K562 (cell line): ENCODE data around the gene LLGL1. TPM values are rescaled to one million over a fixed set of nuclear protein-coding genes. Genes with fewer than 3 reads are reported as not detected.

ENCODE experiments used
- ATAC-seq: fragments of 200-7000 bp; cut with Tn5 transposase; 3 replicates; pipeline ENCODE4 v1.9.1; 2020; ENCODE audit warnings: moderate library complexity
- BruUV-seq: library from RNA; stranded (reverse); fragments of 400-500 nt; replicated peaks from 2 replicates; lab custom pipeline; 2021; lab: Mats Ljungman, UMichigan
- CTCF ChIA-PET: fragments of 300-600 bp; formaldehyde crosslinking; extraction: SDS; loops from one replicate; lab custom pipeline; 2021; ENCODE audit warnings: low intra/inter-chr PET ratio; lab: Yijun Ruan, JAX
- POLR2A ChIA-PET: fragments of 300-600, 350-650 bp; sonication (Branson Sonifier 250); formaldehyde crosslinking; extraction: SDS; loops from one replicate; lab custom pipeline; 2021; ENCODE audit warnings: antibody characterized with exemption, inconsistent platforms; lab: Yijun Ruan, JAX
- DNase-seq, 4 experiments: peaks; one replicate each; pipeline versions ENCODE4 v3.0.0 to v3.0.0-alpha.2; 2011 to 2018; ENCODE audit warnings: low spot score in 3 of 4, mixed read lengths in 3 of 4; ENCODE audit errors: extremely low read depth in 1 of 4
- FAIRE-seq: peaks from 2 replicates; lab custom pipeline; 2011; peaks lifted over from hg19 to GRCh38; lab: Jason Lieb, UNC
- H2AFZ ChIP-seq: 2 replicates; pipeline ENCODE4 v1.6.0; 2011; ENCODE audit warnings: low read depth, low read length, control low read depth, inconsistent platforms
- H3K27ac ChIP-seq: fragments of 200-600 bp; 3 replicates; pipeline ENCODE4 v1.8.0; 2011; ENCODE audit warnings: low read depth, mild to moderate bottlenecking, control low read depth, inconsistent platforms, low read length, moderate library complexity, mixed read lengths; ENCODE audit errors: extremely low read depth
- H3K27me3 ChIP-seq, 2 experiments: fragments of 300-600 bp in 1 of 2; 2 replicates in 1 of 2; 3 replicates in 1 of 2; pipeline versions ENCODE4 v1.6.0 to v1.8.0; 2011; ENCODE audit warnings: inconsistent platforms in 2 of 2, low read length in 2 of 2, mild to moderate bottlenecking in 1 of 2, mixed read lengths in 1 of 2, moderate library complexity in 1 of 2; ENCODE audit not compliant: control insufficient read depth in 2 of 2, insufficient read depth in 2 of 2
- H3K36me3 ChIP-seq: fragments of 300-600 bp; 3 replicates; pipeline ENCODE4 v1.8.0; 2011; ENCODE audit warnings: mild to moderate bottlenecking, low read length, inconsistent platforms; ENCODE audit not compliant: control insufficient read depth, insufficient read depth
- H3K4me1 ChIP-seq, 2 experiments: fragments of 200-600 bp in 1 of 2; replicated peaks in 1 of 2; 2 replicates in 1 of 2; 3 replicates in 1 of 2; pipeline versions ENCODE4 v1.5.1 to v1.8.0; 2011; ENCODE audit warnings: inconsistent platforms in 2 of 2, low read length in 2 of 2, mild to moderate bottlenecking in 1 of 2, mixed read lengths in 1 of 2, moderate library complexity in 1 of 2; ENCODE audit not compliant: control insufficient read depth in 2 of 2, insufficient read depth in 2 of 2
- H3K4me2 ChIP-seq: 2 replicates; pipeline ENCODE4 v1.6.1; 2011; ENCODE audit warnings: low read length, control low read depth, inconsistent platforms, mixed read lengths; ENCODE audit not compliant: insufficient read depth
- H3K4me3 ChIP-seq: fragments of 200-600 bp; sonication (generic), shearing (Covaris generic); 2 replicates; pipeline ENCODE4 v1.5.1; 2016; ENCODE audit warnings: control low read depth, inconsistent platforms
- H3K79me2 ChIP-seq: fragments of 200-600 bp; 3 replicates; pipeline ENCODE4 v1.8.0; 2011; ENCODE audit warnings: low read length, inconsistent platforms; ENCODE audit not compliant: control insufficient read depth, insufficient read depth
- H3K9ac ChIP-seq, 2 experiments: 2 replicates each; pipeline versions ENCODE4 v1.6.0 to v1.6.1; 2011; ENCODE audit warnings: low read depth in 2 of 2, low read length in 2 of 2, control low read depth in 1 of 2, inconsistent platforms in 1 of 2, mild to moderate bottlenecking in 1 of 2, mixed read lengths in 1 of 2; ENCODE audit not compliant: insufficient read depth in 1 of 2
- H3K9me1 ChIP-seq: one replicate; pipeline ENCODE4 v1.6.0; 2011; ENCODE audit warnings: inconsistent platforms, mild to moderate bottlenecking, low read length, moderate library complexity; ENCODE audit not compliant: control insufficient read depth, insufficient read depth
- H3K9me3 ChIP-seq: replicated peaks from 2 replicates; pipeline ENCODE4 v1.5.1; 2011; ENCODE audit warnings: low read depth, low read length, inconsistent platforms; ENCODE audit not compliant: control insufficient read depth, insufficient read depth
- H4K20me1 ChIP-seq: replicated peaks from 2 replicates; pipeline ENCODE4 v1.6.1; 2011; ENCODE audit warnings: low read length, inconsistent platforms, mixed read lengths; ENCODE audit not compliant: control insufficient read depth, insufficient read depth
- CBX3 ChIP-seq, 2 experiments: IDR thresholded peaks; 1 replicate in 1 of 2; 2 replicates in 1 of 2; pipeline ENCODE4 v1.6.1; 2012; ENCODE audit warnings: inconsistent platforms in 2 of 2, low read length in 2 of 2, borderline replicate concordance in 1 of 2, control low read depth in 1 of 2
- CTCF ChIP-seq, 3 experiments: IDR thresholded peaks in 2 of 3; conservative IDR thresholded peaks in 1 of 3; 2 replicates each; pipeline ENCODE4 v1.5.1; 2011 to 2012; ENCODE audit warnings: low read length in 3 of 3, mild to moderate bottlenecking in 3 of 3, control low read depth in 2 of 3, improper control_type of control experiment in 1 of 3, inconsistent platforms in 1 of 3, low read depth in 1 of 3, mixed read lengths in 1 of 3, moderate library complexity in 1 of 3; ENCODE audit not compliant: insufficient read depth in 2 of 3
- ELF4 ChIP-seq: fragments of 450-650 bp; formaldehyde crosslinking; IDR thresholded peaks from 2 replicates; pipeline ENCODE4 v1.4.0; 2022; ENCODE audit warnings: missing genetic modification characterization
- HES1 ChIP-seq: fragments of 450-650 bp; IDR thresholded peaks from 2 replicates; pipeline ENCODE4 v1.6.1; 2016; ENCODE audit warnings: low read depth, mild to moderate bottlenecking, moderate library complexity
- NCOA4 ChIP-seq: fragments of 450-650 bp; IDR thresholded peaks from 2 replicates; pipeline ENCODE4 v1.6.1; 2018; ENCODE audit warnings: mild to moderate bottlenecking; ENCODE audit not compliant: partially characterized antibody
- POLR2G ChIP-seq: fragments of 200-400 bp; formaldehyde crosslinking; IDR thresholded peaks from 2 replicates; pipeline ENCODE4 v1.6.1; 2017; ENCODE audit warnings: low read depth, mild to moderate bottlenecking, antibody characterized with exemption, low read length, moderate library complexity
- RAD21 ChIP-seq, 2 experiments: fragments of 250-450 bp in 1 of 2; fragments of 450-650 bp in 1 of 2; sonication (Bioruptor Pico) in 1 of 2; formaldehyde crosslinking in 1 of 2; IDR thresholded peaks in 1 of 2; conservative IDR thresholded peaks in 1 of 2; 2 replicates each; pipeline versions ENCODE4 v1.4.0 to v1.8.0; 2020 to 2022; ENCODE audit warnings: mild to moderate bottlenecking in 2 of 2, moderate library complexity in 1 of 2
- RCOR1 ChIP-seq, 2 experiments: IDR thresholded peaks; 2 replicates each; pipeline ENCODE4 v1.6.1; 2012; ENCODE audit warnings: low read depth in 2 of 2, low read length in 2 of 2, borderline replicate concordance in 1 of 2, improper control_type of control experiment in 1 of 2
- TAF9B ChIP-seq: fragments of 450-650 bp; IDR thresholded peaks from 2 replicates; pipeline ENCODE4 v1.6.1; 2018; ENCODE audit warnings: mild to moderate bottlenecking; ENCODE audit not compliant: partially characterized antibody
- ZNF143 ChIP-seq: sonication (generic); formaldehyde crosslinking; IDR thresholded peaks from 2 replicates; pipeline ENCODE4 v1.9.0; 2022; ENCODE audit warnings: mild to moderate bottlenecking, missing genetic modification reagents
- WGBS: fragments of 100-300 bp; shearing (Covaris generic); methylation state at CpG from one replicate; pipeline ENCODE4 v1.1.6; 2016; ENCODE audit warnings: low coverage, mixed read lengths; ENCODE audit not compliant: insufficient coverage; ENCODE audit errors: missing lambda C conversion rate; 5-methylcytosine and 5-hydroxymethylcytosine counted together
- in situ Hi-C: fragments of 300-500 bp; cut with MboI; formaldehyde crosslinking; loops from 4 replicates; pipeline ENCODE4 v1.15.0; 2018; ENCODE audit warnings: inconsistent platforms, mixed read lengths
- intact Hi-C: fragments of 100-400 bp; cut with micrococcal nuclease; formaldehyde crosslinking; loops from 2 replicates; pipeline ENCODE4 v1.14.2; 2022
- polyA plus RNA-seq, 8 experiments: library from polyadenylated mRNA; depleted of rRNA in 4 of 8; stranded (reverse) in 5 of 8; unstranded in 3 of 8; fragments of >200 nt; fragmentation: Nextera tagmentation in 2 of 8; fragmentation: Illumina TruSeq in 1 of 8; extraction: Ambion mirVana in 2 of 8; extraction: Trizol in 1 of 8; gene quantifications; 2 replicates each; pipeline versions ENCODE4 v1.2.1 to v1.2.3, GENCODE V29; 2011 to 2014; ENCODE audit warnings: inconsistent platforms in 1 of 8, missing spikeins in 1 of 8
- total RNA-seq, 7 experiments: library from RNA; depleted of rRNA in 6 of 7; stranded (reverse); fragments of >200 nt in 6 of 7; fragmentation: Illumina TruSeq in 2 of 7; extraction: Trizol in 2 of 7; gene quantifications; 2 replicates each; pipeline versions ENCODE4 v1.2.1 to v1.2.3, GENCODE V29; 2011 to 2021; ENCODE audit warnings: low replicate concordance in 1 of 7

Gene LLGL1
- total and polyA plus RNA-seq, 9 of the 15 experiments (the other 6 are each of a cell fraction or from before 2014, with no cell fraction given) = 0.11 to 12.9 (median 5.3) TPM; not detected in 1

GRCh38 chr17:18247613-18248001, 22.2 kb downstream of the LLGL1 start:
- Histone ChIP-seq H3K36me3 (peaks cover 61% of the 10 kb centered on the region; the same call in 2 of the 3 replicates), H2AFZ (no peak overlapping the region), H4K20me1 (peaks cover 3% of the 10 kb centered on the region; the same call in 1 of the 2 replicates), H3K27ac (no peak overlapping the region), H3K79me2 (no peaks in the 10 kb centered on the region), H3K9me1 (peaks cover 2% of the 10 kb centered on the region), H3K9me3 (no peaks in the 10 kb centered on the region), H3K9ac (peak overlapping the region in 1 of 2 experiments; percentile 32; a peak in 1 of 4 replicates), H3K27me3 (no peaks in the 10 kb centered on the region), H3K4me3 (no peak overlapping the region), H3K4me1 (peaks cover 3 to 28% of the 10 kb centered on the region in 2 experiments; a peak in 4 of 5 replicates), H3K4me2 (no peak overlapping the region)
- in situ Hi-C loops (no loop called here), intact Hi-C loops (loop anchor here (5.0 kb wide), 1 partner anchor 70 kb away; the partner anchor contains the start of gene SMCR8)
- CTCF ChIA-PET = no interaction called here
- no TSS peak for BruUV-seq
- no peak for ATAC-seq
- FAIRE-seq = no peak
- TF ChIP-seq ZNF143 (CRISPR knock-in tag) (no peak), NCOA4 (no peak), POLR2G (peak; percentile 41)
- 79% methylated on average over 10 of the region's 30 CpGs for WGBS
- POLR2A ChIA-PET = interaction anchor here (0.6 to 0.9 kb wide), 4 partner anchors 10 to 95 kb away, joined by 3 to 5 read pairs (median 4); no protein-coding TSS in a partner anchor
- no peak for DNase-seq

GRCh38 chr17:18248300-18248731, 22.9 kb downstream of the LLGL1 start:
- FAIRE-seq = peak; percentile 92
- intact Hi-C loops (loop anchor here (5.0 kb wide), 1 partner anchor 69 kb away; the partner anchor contains the start of gene SMCR8), in situ Hi-C loops (no loop called here)
- Histone ChIP-seq H2AFZ (no peak overlapping the region), H3K27me3 (no peaks in the 10 kb centered on the region), H3K4me2 (no peak overlapping the region), H3K27ac (no peak overlapping the region), H3K4me3 (no peak overlapping the region), H4K20me1 (peaks cover 3% of the 10 kb centered on the region; the same call in 1 of the 2 replicates), H3K9me1 (peaks cover 2% of the 10 kb centered on the region), H3K9me3 (no peaks in the 10 kb centered on the region), H3K79me2 (no peaks in the 10 kb centered on the region), H3K9ac (no peak overlapping the region), H3K4me1 (peaks cover 3 to 28% of the 10 kb centered on the region in 2 experiments; a peak in 4 of 5 replicates), H3K36me3 (peaks cover 65% of the 10 kb centered on the region; the same call in 2 of the 3 replicates)
- peak; percentile 57 to 79 (median 68) for DNase-seq
- POLR2A ChIA-PET = interaction anchor here (0.6 to 0.7 kb wide), 4 partner anchors 10 to 135 kb away, joined by 3 to 6 read pairs (median 4); no protein-coding TSS in a partner anchor
- WGBS = 10% methylated on average over 8 of the region's 9 CpGs
- BruUV-seq = no TSS peak
- CTCF ChIA-PET = no interaction called here
- ATAC-seq = peak; percentile 89
- TF ChIP-seq ELF4 = no peak
- TF ChIP-seq CBX3 (IDR thresholded peaks at IDR 0.05; ENCODE audit: borderline replicate concordance in 1 of 2, low read length in 2 of 2) = no peak
- no peak for TF ChIP-seq TAF9B
- TF ChIP-seq CTCF (IDR thresholded peaks at IDR 0.05 in 2 of 3, conservative IDR thresholded peaks at IDR 0.05 in 1 of 3; ENCODE audit: insufficient read depth in 2 of 3, low read depth in 1 of 3, low read length in 3 of 3) = peak; percentile 69 to 83 (median 70)
- TF ChIP-seq HES1 = no peak
- TF ChIP-seq RAD21 (CRISPR knock-in tag; conservative IDR thresholded peaks at IDR 0.05 in 1 of 2, IDR thresholded peaks at IDR 0.05 in 1 of 2) = peak; percentile 52 to 73; a peak in 3 of 4 replicates
- TF ChIP-seq RCOR1 (IDR thresholded peaks at IDR 0.05; ENCODE audit: borderline replicate concordance in 1 of 2, low read depth in 2 of 2, low read length in 2 of 2) = 0 out of 4 replicates have a peak, but pooled peaks of 1 of the 2 experiments have one; percentile 9
